Measurements from ENCODE around the gene LINC00237. TPM values are rescaled to one million over a fixed set of nuclear protein-coding genes. Genes with fewer than 3 reads are reported as not detected.

Gene LINC00237
- total and polyA plus RNA-seq, 12 donors = 0.14 TPM; not detected in 11

- intact Hi-C loops (cut with DNase I) = no loop called here
- Histone ChIP-seq H3K4me1 (replicated peaks in 1 of 2) (peaks cover 6 to 15% of the 10 kb centered on the region in 2 donors), H3K4me3 (no peak overlapping the region), H3K27ac (no peak overlapping the region), H3K36me3 (replicated peaks in 1 of 2) (no peaks in the 10 kb centered on the region), H3K9me3 (replicated peaks in 1 of 3) (no peaks in the 10 kb centered on the region), H3K27me3 (no peaks in the 10 kb centered on the region)
- DNase-seq = no peak
- TF ChIP-seq, protein P1, sequence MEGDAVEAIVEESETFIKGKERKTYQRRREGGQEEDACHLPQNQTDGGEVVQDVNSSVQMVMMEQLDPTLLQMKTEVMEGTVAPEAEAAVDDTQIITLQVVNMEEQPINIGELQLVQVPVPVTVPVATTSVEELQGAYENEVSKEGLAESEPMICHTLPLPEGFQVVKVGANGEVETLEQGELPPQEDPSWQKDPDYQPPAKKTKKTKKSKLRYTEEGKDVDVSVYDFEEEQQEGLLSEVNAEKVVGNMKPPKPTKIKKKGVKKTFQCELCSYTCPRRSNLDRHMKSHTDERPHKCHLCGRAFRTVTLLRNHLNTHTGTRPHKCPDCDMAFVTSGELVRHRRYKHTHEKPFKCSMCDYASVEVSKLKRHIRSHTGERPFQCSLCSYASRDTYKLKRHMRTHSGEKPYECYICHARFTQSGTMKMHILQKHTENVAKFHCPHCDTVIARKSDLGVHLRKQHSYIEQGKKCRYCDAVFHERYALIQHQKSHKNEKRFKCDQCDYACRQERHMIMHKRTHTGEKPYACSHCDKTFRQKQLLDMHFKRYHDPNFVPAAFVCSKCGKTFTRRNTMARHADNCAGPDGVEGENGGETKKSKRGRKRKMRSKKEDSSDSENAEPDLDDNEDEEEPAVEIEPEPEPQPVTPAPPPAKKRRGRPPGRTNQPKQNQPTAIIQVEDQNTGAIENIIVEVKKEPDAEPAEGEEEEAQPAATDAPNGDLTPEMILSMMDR (IDR thresholded peaks at IDR 0.05) = no peak
- no peak for TF ChIP-seq POLR2A (IDR thresholded peaks at IDR 0.05)
- WGBS, 4 donors = 77 to 91% (median 85%) methylated on average over 5 of the region's 5 CpGs
Measured at GRCh38 chr20:21129861-21130260, 23.7 kb upstream of the LINC00237 start.

- 63 to 69% (median 67%) methylated on average over 5 of the region's 5 CpGs for whole genome bisulfite sequencing, 4 donors
- DNase-seq = no peak
- Histone ChIP-seq H3K9me3 (replicated peaks in 1 of 3) (no peaks in the 10 kb centered on the region), H3K4me1 (replicated peaks in 1 of 2) (peaks cover 6 to 15% of the 10 kb centered on the region in 2 donors), H3K27ac (no peak overlapping the region), H3K4me3 (peak overlapping the region in 1 of 4 donors; percentile 98), H3K36me3 (replicated peaks in 1 of 2) (no peaks in the 10 kb centered on the region), H3K27me3 (no peaks in the 10 kb centered on the region)
- intact Hi-C loops (cut with DNase I) = no loop called here
- no peak for TF ChIP-seq POLR2A (IDR thresholded peaks at IDR 0.05)
- TF ChIP-seq, protein P1 (IDR thresholded peaks at IDR 0.05) = no peak
Measured at GRCh38 chr20:21127201-21127981, 21.2 kb upstream of the LINC00237 start.

GRCh38 chr20:21126581-21126870 lies 20.4 kb upstream of the LINC00237 start:
- WGBS, 4 donors = 5 to 8% (median 7%) methylated on average over 8 of the region's 8 CpGs
- H3K27me3 ChIP-seq = no peaks in the 10 kb centered on the region
- intact Hi-C loops (cut with DNase I) = no loop called here

DNA sequence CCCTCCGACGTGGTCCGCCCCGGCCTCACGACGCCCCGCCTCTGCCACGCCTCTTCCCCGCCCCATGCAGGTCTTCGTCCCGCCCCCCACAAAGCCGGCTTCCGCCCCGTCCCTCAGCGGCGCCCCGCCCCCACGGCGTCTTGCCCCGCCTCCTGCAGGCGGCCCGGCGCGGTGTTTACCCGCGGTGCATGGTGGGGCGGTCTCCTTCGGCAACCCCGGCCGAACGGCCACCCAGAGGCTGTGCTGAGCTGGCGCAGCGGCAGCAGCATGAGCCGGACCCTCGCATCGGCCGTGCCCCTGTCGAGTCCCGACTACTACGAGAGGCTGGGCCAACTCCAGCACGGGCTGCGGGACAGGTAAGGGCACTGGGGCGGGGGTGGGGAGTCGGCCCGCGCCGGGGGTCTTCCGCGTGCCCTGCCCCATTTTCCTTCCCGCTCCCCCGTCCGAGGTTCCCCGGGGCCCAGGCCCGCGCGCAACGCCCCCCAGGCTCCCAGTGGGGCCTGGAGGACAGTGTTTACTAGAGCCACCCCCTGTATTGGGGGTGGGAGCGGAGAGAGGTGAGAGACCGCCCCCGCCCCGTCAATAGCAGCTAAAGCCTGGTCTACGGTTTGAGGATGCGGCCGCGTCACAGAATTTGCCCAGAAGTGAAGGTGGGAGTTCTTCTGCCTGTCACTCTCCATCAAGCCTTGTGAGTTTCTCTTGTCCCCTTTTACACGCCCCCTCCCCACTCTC lies 19.9 kb upstream of the LINC00237 start, which contains the start of gene KIZ:
Gene KIZ (plus strand): TSS at position 234 of the 732 bp plus-strand sequence. CDS start 34 bp downstream, at position 268.
- intact Hi-C loops (cut with DNase I) = no loop called here
- no peaks in the 10 kb centered on the region for H3K36me3 ChIP-seq (replicated peaks in 1 of 2)
- peak; percentile 96 to 99 (median 97) for DNase-seq
- TF ChIP-seq, protein P1 (IDR thresholded peaks at IDR 0.05) = peak in 5 of 6 experiments; percentile 35 to 65 (median 56)
- peak; percentile 69 to 89 for TF ChIP-seq POLR2A (IDR thresholded peaks at IDR 0.05)
- H3K4me3 ChIP-seq = peak within 1 kb of the TSS; percentile 64 to 99 (median 82)
- peaks cover 6 to 15% of the 10 kb centered on the region in 2 donors for H3K4me1 ChIP-seq (replicated peaks in 1 of 2)
- H3K27me3 ChIP-seq = no peaks in the 10 kb centered on the region
- 0 to 2% (median 1%) methylated on average over 8 to 66 of the region's 66 CpGs for WGBS, 4 donors
- no peaks in the 10 kb centered on the region for H3K9me3 ChIP-seq (replicated peaks in 1 of 3)
- peak within 1 kb of the TSS in 3 of 5 donors; percentile 73 to 87 (median 84) for H3K27ac ChIP-seq

More at GRCh38 chr20:21126581-21126870, 20.4 kb upstream of the LINC00237 start:
- TF ChIP-seq POLR2A (IDR thresholded peaks at IDR 0.05) = no peak
- TF ChIP-seq, protein P1 (IDR thresholded peaks at IDR 0.05) = no peak
- Histone ChIP-seq H3K27ac (peak overlapping the region in 3 of 5 donors; percentile 73 to 87 (median 84)), H3K4me3 (peak overlapping the region in 3 of 4 donors; percentile 65 to 99 (median 98)), H3K36me3 (replicated peaks in 1 of 2) (no peaks in the 10 kb centered on the region), H3K4me1 (replicated peaks in 1 of 2) (peaks cover 6 to 15% of the 10 kb centered on the region in 2 donors), H3K9me3 (replicated peaks in 1 of 3) (no peaks in the 10 kb centered on the region)
- DNase-seq = peak in 1 of 7 donors; percentile 11

Data from adrenal gland (tissue), 12 donors.